Pons (tissue), 1 donor: ENCODE data around the gene USP44.

ENCODE experiments used
- DNase-seq: peaks from one replicate; pipeline ENCODE4 v3.0.0-alpha.2; 2016; ENCODE audit warnings: low spot score

USP44 gene

DNA sequence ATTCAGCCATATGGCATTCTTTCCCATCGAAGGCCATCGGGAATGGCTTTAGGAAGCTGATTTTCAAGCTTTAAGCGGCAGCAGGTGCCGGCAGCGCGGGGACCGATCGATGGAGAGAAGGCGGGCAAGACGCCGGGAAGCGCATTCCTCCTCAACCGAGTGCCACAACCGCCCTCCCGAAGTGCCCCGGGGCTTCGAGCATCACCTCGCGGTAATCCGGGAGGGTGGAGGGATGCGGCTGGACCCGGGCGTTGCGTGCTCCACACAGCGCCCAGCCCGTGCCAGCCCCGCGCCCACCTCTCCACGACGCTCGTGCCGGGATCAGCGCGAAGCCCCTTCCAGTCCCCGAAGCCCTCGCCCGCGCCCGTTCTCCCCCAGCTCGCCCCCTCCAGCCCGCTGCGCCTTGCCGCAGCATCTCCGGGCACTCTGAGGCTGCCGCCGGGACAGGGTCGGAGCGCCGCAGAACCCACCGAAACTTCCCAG is 3.2 kb downstream of the USP44 start:
- no peak for DNase-seq

DNA sequence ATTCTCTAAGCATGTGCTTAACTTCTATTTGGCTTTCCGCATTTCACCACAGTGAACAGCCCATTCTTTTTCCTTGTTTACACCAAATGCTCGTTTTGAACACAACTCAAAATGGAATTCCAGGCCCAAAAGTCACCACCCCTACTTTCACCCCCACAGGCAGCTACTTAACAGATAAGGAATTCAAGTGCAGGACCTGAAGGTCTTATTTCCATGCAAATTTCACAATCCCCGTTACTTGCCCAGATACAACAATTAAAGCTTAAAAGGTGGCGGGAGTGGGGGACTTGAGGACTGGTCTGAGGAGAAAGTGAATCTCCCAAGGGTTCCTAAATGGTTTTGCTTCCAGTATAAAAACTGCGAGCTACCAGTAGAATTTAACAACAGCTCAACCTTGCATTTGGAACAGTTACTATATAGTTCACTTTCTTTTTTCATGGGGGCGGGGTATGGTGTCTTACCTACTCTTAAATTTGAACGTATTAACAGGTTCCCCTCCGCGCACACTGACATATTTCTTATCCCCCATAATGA is 3.7 kb downstream of the USP44 start:
- DNase-seq, result no peak

DNA sequence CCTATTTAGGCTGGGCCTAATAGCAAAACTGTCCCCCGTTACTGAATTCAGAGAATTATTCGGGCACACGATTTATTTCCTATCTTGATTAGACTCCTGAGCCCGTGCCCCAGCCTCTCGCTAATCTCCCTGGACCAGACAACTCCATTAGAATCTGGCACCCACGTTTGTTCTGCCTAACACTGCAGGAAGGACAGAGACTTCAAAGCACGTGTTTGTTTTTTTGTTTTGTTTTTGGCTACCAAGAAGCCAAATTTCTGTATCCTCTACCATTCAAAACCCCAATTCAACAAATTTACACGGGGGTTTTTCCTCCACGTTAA is 4.8 kb downstream of the USP44 start:
- no peak for DNase-seq

DNA sequence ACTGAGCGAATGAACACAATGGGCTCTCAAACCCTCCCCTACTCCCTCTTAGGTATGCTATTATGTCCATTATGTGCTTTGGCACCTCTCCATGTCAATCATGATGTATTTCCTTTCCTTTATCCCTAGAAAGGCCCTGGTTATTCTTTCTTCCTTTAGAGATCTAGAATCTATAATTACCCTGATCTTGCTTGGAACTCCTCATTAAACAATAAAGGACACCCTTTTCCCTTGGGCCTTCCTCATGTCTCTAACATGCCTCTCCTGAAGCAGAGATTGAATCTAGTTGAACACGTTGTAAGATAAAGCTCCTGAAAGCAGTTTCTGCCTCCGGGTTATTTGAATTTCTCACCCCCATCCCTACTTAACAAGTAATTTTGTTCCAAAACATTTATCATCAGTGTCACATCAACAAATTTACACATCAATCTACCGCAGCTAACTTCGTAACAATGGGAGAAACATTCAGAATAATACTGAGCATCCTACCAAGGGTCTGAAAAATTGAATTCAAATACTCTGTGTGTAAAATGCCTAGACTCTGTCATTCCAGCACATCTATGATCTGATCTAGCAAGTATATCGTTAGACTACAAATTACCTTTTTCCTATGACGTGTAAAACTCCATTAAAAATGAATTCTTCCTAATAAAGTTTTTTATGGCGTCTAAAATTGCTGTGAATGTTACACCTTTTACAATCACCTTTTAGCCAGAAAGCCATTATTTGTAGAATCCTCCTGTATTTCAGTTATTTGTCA is 5.4 kb downstream of the USP44 start:
- DNase-seq, result no peak

DNA sequence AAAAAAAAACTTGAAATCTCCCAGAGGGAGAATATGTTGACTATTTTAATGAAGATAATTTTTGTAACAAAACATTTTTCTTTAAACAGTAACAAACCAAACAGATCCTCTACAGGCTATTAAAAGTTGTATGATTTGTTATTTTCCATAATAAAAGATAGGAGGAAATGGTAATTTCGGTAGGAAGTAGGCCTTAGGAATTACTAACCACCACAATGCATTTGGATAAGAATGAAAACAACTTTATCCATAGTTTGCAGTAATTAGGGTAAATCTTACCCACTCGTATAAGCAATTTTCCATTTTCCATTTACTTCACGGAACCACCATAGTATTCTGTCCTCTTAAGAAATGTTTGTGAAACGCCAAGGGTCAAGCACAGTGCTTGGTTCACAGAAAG is 6.0 kb downstream of the USP44 start:
- DNase-seq, result no peak

DNA sequence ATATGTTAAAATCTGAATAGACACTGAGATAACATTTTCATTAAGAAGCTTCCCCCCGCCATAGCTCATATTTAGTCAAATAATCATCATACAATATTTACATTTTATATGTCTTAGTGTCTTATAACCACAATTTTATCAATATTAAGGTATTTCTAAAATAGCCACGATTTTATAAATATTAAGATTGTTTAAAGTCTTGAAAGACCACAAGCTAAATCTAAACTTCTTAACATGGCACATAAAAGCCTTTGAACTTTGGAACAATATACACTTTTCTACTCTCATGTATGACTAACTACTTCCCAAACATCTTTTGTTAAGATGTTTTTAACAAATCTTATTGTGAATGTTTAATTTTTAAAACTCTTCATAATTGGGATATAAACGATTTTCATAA is 6.5 kb downstream of the USP44 start:
- DNase-seq, result no peak

DNA sequence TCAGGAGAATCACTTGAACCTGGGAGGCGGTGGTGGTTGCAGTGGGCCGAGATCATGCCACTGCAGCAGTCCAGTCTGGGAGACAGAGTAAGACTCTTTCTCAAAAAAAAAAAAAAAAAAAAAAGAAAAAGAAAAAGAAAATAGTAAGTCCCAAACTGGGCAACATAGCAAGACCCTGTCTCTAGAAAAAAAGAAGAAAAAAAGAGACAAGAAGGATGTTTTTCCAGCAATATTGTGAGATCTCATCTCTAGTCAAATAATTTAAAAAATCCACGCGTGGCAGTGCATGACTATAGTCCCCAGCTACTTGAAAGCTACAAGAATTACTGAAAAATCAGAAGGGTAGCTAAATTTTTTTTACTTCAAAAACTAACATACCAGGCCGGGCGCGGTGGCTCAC is 8.0 kb downstream of the USP44 start:
- DNase-seq, result no peak

DNA sequence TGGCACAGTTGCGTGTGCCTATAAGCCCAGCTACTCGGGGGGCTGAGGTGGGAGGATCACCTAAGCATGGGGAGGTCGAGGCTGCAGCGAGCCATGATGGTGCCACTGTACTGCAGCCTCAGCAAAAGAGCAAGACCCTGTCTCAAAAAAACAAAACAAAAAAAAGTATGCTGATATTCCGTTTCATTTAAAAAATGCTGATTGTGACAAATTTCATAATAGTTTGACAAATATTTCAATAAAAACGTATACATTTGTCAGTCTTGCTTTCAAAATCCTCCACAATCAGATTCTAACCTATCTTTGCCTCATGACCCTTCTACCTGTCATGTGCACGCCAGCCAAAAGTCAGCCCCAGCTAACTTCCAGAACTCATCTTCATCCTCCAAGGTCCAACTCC is 9.8 kb downstream of the USP44 start:
- DNase-seq, result no peak

DNA sequence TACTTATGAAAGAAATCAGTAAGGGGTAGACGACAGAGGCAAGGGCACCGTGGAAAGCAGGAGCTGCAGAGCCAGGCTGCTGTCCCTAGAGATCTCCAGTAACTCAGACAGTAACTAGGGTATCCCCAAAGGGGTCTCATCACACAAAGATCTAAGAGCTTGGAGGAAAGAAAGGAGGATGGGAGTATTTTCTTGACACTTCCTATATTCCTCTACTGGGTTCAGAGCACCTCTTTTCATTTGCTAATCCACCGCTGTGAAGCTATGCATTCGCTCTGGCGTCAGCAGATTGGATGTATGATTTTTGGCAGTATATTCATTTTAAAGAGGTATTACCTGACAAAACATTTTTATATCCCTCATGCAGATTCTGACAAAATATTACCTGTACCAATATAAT is 12.6 kb downstream of the USP44 start:
- no peak for DNase-seq

DNA sequence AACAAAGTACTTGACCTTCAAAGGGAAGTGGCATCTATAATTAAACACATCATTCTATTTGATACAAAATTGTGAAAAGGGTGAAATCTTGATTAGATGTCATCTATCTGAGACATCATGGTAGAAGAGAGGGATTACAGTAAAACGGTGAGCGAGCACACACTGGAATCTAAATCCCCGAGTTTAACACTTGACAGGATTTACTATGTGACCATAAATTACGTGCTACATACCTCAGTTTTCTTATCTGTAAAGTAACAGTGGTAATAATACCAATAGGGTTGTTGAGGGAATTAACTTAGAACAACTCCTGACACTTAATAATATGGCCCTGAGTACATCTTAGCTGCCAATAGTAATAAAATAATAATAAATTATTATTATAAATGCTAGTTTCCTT is 13.3 kb downstream of the USP44 start:
- DNase-seq, result no peak

DNA sequence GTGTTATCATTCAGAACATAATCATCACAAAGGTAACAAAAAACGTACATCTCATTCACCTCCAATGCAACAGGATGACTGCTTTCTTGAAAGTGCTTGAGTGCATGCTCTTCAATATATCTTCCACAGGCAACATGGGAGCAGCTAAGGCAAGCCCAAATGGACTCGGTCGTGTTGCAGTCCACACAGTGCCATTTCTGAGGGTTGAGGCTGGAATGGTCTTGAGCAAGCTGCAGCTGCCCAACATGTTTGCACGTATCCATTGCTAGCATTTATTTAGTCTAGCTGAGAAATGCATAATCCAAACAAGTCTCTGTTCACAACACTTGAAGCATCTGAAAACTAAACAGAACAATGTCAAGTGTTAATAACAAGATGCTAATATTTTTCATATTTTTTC is 17.3 kb downstream of the USP44 start:
- no peak for DNase-seq

DNA sequence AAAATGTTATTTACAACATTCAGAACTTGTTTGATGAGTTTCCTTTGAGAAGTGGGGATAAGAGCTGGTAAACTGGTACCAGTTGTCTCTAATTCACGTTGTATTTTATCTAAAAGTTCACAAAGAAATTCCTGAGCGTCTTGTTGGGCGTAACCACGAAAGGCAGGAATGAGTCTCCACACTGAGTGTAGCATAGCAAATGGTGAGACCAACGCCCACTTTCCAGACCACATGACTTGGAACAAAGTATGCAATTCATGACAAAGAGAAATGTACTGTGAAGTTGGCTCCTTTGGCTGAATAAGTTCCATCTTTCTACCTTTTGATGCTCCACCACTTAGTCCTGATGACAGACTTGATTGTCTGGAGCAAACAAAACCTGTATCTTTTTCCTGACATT is 18.4 kb downstream of the USP44 start:
- DNase-seq, result no peak

DNA sequence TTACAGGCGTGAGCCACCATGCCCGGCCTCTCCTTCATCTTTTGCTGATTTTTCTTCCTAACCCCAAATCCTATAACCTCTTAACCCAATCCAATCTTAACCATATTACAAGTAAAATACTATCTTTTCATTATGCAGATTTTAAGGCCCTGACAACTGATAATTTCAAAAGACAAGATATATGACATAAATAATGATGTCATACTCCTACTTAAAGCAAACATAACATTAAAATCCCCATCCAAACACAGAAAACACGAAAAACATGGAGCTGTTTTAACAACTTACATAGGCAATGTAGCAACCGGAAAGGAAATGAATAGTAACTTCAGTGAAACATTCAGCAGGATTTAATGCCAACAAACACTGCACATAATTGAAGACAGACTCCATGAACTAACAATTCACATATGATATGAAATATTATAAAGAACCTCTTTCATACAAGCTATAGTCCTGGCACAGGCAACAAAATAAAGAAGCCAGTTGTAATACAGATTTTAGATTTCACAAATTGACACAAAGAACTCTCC is 21.5 kb downstream of the USP44 start:
- no peak for DNase-seq

DNA sequence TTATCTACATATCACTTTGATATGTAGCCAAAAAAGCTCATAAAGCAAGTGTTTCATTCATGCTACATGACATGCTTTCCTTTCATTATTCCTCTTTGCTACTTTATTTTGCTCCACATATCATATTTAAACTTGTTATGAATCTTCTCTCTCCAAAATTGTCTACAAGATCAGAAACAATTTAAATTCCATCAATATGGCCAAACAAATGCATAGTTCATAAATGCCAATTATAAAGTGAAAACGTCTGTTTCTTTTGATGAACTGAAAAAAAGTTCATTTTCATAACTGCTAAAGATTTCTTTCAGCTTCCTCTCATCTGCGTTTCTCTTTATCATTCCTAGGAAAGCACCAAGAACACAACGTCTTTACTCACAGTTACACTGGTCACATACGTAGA is 22.8 kb downstream of the USP44 start:
- no peak for DNase-seq

DNA sequence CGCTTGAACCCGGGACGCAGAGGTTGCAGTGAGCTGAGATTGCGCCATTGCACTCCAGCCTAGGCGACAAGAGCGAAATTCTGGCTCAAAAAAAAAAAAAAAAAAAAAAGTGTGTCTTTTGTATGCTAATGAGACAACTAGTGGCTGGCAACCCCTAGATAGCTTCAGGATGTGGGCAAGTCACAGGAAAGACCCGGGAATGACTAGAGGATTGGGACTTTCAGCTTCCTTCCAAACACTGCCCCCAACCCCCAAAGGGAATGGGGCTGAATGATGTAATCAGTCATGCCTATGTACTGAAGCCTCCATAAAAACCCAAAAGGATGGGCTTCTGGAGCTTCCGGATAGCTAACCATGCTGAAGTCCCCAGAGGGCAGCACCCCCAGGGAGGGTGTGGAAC is 28.6 kb downstream of the USP44 start:
- no peak for DNase-seq

DNA sequence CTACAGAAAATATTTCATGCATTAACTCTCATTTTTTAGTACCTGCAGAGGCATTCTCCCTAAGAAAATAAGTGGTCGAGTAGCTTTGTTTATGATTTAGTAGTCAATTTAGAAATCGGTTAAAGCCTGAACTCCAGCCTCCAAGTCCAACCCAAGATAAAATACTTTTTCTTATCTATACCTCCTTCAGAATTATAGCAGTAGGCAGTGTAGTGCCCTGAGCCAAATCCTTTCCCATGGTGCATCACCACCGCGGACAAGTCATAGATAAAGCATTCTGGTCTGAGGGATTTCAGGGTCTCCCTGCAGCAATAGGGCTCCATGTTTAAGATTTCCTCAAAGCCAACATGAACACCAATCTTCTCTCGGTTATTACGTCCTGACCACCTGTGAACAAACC is 30.5 kb downstream of the USP44 start:
- DNase-seq, result no peak

DNA sequence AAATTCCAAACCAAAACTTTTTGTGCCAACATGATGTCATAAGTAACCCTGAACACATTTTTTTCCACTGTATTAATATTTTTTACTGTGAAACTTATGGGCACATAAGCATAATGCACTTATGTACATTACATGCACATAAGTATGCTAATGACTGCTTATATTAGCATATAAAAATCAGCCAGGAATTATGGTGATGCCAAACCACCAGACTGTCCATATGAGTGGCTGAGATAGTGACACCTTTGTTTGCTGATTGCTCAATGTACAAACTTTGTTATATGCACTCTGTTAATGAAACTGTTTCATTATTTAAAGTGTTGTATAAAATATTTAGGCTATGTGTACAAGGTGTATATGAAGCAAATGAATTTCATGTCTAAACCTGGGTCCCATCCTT is 32.3 kb downstream of the USP44 start:
- DNase-seq, result no peak

DNA sequence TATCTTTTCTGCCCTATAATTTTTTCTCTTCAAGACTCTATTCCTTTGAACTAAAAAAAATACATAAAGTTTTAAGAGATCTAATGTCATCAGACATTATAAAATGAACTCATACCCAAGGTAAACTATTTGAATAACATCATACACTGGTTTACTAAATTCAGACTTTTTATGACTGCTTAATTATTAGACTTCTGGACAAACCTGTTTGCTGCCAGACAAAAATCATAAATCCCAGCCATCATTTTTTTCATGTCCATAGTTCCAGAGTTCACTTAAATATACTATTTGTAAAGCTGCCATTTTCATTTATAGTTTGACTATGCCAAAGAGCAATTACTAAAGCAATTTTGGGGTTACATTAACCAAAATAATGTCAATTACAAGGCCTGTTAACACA is 34.0 kb downstream of the USP44 start:
- DNase-seq, result no peak

DNA sequence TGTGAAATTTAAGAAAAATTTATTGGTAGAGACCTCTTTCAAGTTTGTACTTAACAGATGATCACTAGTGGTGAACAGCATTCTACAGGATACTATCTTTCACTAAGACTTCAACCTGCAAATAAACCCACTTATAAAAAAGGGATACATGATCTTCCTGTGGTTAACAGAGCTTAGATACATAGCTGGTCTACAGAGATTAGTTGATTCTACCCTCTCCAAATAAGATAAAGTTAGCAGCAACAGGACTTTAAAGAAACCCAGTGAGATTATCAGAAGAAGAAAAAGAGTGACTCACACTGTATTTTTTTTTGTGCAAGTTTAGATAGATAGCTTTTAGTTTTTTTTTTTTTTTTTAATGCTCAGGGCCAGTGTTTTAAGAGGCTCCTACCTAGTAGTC is 34.5 kb downstream of the USP44 start:
- no peak for DNase-seq

DNA sequence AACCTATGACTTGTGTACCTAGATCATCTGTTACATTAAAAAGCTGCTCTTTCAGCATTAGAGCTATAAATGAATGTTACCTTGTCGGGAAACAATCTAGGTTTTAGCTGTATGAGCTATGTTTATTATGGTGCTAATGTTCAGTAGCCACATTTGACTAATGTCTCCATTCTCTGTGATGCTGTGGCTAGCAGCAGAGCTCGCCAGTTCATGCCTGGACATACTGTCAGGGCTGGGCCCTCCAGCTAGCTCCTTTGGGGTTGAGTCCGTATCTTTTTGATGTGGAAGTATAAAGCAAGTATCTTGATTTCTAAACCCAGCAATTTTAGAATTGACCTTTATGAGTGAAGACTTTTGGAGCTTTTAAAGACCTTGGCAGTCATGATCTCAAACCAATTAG is 36.1 kb downstream of the USP44 start:
- DNase-seq, result no peak

DNA sequence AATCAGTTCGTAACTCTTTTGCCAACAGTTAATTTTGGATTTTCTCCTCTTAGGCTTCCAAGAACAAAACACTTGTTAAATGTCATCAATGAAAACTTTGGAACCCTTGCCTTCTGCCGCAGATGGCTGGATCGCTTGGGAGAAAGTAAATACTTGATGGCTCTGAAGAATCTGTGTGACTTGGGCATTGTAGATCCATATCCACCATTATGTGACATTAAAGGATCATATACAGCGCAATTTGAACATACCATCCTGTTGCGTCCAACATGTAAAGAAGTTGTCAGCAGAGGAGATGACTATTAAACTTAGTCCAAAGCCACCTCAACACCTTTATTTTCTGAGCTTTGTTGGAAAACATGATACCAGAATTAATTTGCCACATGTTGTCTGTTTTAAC is 37.7 kb downstream of the USP44 start:
- no peak for DNase-seq

DNA sequence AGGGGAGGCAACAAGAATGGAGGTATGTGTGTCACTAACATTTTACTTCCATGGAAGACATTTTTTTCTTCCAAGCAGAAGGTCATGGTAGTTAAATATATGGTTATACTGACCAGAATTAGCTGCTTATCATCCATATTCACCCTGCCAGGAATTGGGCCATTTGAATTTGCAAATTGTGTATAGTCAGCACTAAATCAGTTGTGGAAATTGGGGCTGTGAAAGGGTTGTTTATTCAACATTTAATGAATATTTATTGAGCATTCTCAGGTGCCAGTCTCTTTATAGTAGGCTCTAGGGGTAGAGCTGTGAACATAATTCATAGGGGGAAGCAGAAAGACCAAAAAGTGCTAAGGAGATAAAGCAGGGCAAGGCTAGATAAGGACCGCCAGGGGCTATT is 39.3 kb downstream of the USP44 start:
- no peak for DNase-seq

DNA sequence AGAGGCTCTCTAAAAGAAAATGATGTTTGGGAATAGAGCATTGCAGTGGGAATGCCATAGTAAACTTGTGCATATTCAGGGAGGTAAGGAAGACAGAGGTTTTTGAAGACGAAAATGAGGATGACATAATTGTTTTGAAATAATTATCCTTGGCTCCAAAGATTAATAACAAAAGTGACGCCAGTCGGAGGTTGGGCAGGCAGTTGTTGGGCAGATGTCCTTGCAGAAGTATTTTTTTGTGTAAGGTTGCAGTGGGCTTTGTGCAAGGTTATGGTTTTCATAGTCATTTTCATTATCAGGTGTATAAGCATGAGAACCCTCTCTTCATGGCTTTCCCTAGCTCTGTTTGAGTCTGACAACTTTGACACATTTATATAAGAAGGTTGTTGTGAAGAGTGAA is 42.0 kb downstream of the USP44 start:
- no peak for DNase-seq
